Adipose tissue (tissue), 3 donors: Measurements from ENCODE around the gene CYB5D1. TPM values are rescaled to one million over a fixed set of nuclear protein-coding genes. Genes with fewer than 3 reads are reported as not detected.
"Not testable (repeated sequence)": the region's sequence is repeated elsewhere in the genome, so short reads cannot be mapped to it uniquely, and the experiment has no call there.

Experiments
- H3K27ac ChIP-seq: one replicate; pipeline ENCODE4 v1.5.1; 2013; ENCODE audit warnings: low read depth, low read length
- WGBS, 3 donors: extraction: QIAGEN DNeasy Blood & Tissue Kit; methylation state at CpG; one replicate each; pipeline ENCODE4 v1.1.7; 2013; 5-methylcytosine and 5-hydroxymethylcytosine counted together
- polyA plus RNA-seq, 3 donors: library from polyadenylated mRNA; stranded (reverse); fragments of 200-250 nt; gene quantifications; one replicate each; pipeline ENCODE4 v1.2.3, GENCODE V29; 2013
- donor health status: healthy with polysubstance abuse.
- donor health status: Bipolar disorder and iron deficiency.
- donor health status: healthy.

CYB5D1 gene
- polyA plus RNA-seq, 3 donors: 8.9 to 15.4 (median 11.2) TPM

DNA sequence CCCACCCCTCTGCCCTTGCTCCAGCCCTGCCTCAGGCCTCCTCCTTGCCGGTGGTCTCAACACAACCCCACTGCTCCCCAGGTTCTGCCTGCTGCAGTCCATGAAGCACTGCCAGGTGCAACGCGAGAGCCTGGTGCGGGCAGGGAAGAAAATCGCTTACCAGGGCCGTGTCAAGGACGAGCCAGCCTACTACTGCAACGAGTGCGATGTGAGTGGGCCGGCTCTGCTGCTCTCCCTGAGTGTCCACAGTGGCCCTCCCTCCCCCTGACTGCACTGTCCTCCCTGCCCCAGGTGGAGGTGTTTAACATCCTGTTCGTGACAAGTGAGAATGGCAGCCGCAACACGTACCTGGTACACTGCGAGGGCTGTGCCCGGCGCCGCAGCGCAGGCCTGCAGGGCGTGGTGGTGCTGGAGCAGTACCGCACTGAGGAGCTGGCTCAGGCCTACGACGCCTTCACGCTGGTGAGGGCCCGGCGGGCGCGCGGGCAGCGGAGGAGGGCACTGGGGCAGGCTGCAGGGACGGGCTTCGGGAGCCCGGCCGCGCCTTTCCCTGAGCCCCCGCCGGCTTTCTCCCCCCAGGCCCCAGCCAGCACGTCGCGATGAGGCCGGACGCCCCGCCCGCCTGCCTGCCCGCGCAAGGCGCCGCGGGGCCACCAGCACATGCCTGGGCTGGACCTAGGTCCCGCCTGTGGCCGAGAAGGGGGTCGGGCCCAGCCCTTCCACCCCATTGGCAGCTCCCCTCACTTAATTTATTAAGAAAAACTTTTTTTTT is 4.7 kb upstream of the CYB5D1 start:
- WGBS, 3 donors: 85 to 89% (median 88%) methylated on average over 42 to 51 of the region's 51 CpGs
- H3K27ac ChIP-seq: no peak overlapping the region

- 78 to 90% (median 86%) methylated on average over 21 of the region's 21 CpGs for WGBS, 3 donors
- no peak overlapping the region for H3K27ac ChIP-seq
Observed at GRCh38 chr17:7853691-7854038, 4.1 kb upstream of the CYB5D1 start.

DNA sequence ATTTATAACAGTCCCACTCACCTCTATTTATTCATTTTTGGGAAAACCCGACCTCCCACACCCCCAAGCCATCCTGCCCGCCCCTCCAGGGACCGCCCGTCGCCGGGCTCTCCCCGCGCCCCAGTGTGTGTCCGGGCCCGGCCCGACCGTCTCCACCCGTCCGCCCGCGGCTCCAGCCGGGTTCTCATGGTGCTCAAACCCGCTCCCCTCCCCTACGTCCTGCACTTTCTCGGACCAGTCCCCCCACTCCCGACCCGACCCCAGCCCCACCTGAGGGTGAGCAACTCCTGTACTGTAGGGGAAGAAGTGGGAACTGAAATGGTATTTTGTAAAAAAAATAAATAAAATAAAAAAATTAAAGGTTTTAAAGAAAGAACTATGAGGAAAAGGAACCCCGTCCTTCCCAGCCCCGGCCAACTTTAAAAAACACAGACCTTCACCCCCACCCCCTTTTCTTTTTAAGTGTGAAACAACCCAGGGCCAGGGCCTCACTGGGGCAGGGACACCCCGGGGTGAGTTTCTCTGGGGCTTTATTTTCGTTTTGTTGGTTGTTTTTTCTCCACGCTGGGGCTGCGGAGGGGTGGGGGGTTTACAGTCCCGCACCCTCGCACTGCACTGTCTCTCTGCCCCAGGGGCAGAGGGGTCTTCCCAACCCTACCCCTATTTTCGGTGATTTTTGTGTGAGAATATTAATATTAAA is 3.6 kb upstream of the CYB5D1 start:
- H3K27ac ChIP-seq: no peak overlapping the region
- 70 to 78% (median 75%) methylated on average over 31 of the region's 31 CpGs for WGBS, 3 donors

DNA sequence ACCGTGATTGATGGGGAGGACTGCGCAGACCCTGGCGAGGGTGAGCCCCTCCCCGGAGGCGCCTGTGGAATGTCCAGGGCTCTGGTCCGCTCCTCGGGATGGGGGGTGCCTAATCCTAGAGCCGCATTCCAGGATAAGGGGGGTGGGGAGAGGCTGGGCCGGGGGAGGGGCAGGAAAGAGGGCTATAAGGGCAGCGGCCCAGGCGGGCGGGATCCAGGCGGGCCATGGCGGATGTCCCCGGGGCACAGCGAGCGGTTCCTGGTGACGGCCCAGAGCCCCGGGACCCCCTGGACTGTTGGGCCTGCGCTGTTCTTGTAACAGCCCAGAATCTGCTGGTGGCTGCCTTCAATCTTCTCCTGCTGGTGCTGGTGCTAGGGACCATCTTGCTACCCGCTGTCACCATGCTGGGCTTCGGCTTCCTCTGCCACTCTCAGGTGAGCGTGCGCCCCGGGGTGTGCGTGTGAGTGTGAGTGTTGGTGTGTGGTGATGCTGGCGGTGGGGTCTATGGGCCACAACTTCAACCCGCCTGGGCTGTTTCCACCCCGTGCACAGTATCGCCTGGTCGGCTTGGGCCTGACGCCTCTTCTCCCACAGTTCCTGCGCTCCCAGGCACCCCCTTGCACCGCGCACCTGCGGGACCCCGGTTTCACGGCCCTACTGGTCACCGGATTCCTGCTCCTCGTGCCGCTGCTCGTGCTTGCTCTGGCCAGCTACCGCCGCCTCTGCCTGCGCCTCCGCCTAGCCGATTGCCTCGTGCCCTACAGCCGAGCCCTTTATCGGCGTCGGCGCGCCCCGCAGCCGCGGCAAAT is 2.7 kb upstream of the CYB5D1 start, which contains the start of gene TMEM88:
Gene TMEM88 (plus strand): TSS at position 216 of the 809 bp plus-strand sequence. CDS start 9 bp downstream, at position 225.
- 52 to 64% (median 61%) methylated on average over 54 to 57 of the region's 57 CpGs for WGBS, 3 donors
- no peak within 1 kb of the TSS for H3K27ac ChIP-seq

DNA sequence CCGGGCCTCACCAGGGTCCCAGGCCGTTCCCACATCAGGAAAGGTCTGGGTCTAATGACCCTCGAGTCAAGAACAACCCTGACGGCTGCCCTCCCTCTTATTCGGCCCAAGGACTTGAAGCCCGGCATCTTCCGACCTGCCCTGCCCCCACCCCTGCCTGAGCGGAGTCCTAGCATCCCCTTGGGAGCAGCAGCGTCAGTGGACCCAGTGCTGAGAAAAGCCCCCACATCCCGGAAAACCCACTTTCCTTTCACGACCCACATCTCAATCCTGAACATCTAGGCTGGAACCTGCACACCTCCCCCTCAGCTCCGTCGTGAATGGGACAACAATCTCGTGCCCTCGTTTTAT is 2.2 kb upstream of the CYB5D1 start:
- WGBS, 3 donors: 17 to 34% (median 22%) methylated on average over 15 of the region's 15 CpGs
- no peak overlapping the region for H3K27ac ChIP-seq

DNA sequence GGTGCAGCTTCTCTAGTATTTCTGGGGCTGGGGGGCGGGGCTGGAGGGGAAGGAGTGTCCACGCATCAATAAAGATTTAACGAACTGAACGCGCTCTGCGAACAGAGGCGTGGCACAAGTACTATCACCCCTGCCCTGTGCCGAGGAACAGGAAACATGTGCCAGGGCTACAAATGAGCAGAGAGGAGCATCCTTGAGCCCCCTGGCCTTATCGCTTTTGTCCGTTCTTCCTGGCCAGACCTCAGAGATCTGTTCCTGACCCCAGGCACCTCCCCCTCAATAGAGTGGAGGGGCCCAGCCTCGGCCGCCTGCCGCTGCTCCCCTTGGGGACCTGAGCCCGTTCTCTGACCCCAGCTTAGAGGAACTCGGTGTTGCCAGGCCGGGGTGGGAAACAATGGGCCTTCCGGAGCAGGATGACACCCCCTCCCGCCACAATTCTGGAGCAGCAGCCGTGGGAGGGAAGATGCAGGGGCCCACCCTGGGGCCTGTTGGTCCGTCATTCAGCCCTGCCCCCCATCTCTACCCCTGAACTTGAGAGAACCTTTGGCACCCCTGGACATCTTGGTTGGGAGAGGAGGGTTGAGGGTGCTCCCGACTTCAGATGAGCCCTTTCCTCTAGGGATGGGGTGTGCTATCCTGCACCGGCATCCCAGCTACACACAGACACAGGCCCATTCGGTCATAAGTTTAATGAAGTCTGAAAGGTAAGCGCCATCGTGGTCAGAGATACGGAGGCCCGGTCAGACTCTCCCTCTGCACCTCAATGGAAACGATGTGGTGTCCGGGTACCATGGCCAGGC is 1.6 kb upstream of the CYB5D1 start:
- peak overlapping the region; percentile 56 for H3K27ac ChIP-seq
- WGBS, 3 donors: 3 to 23% (median 4%) methylated on average over 29 of the region's 29 CpGs

- peak within 1 kb of the TSS; percentile 56 for H3K27ac ChIP-seq
- 0 to 1% (median 0%) methylated on average over 64 of the region's 64 CpGs for WGBS, 3 donors
Observed at GRCh38 chr17:7856811-7857712, 741 bp upstream of the CYB5D1 start, which contains the start of gene NAA38. TSS of gene NAA38 (minus strand) at chr17:7857559. CDS start at chr17:7857463, 96 bp downstream.

- H3K27ac ChIP-seq: peak overlapping the region; percentile 56
- WGBS, 3 donors: 18 to 48% (median 42%) methylated on average over 20 of the region's 20 CpGs
Observed at GRCh38 chr17:7858522-7858810, 663 bp downstream of the CYB5D1 start.

DNA sequence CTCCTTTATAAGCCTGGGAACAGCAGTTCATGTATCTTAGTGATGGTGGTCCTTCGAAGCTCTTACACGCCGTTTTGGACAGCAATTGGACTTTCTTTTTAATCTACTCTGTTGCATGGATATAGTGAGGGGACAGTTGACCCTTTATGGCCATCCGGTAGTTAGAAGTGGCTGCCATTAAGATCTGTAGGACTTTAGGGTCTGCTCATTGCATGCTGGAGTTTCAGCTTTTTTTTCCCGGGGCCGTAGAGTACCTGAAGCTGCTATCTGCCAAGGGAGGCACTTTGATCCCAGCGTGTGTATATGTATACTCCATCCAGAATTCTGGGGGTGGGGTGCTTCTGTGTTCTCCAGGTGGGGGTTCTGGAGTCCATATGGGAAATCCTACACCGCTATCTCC is 1.2 kb downstream of the CYB5D1 start:
- WGBS, 3 donors: 64 to 90% (median 87%) methylated on average over 8 of the region's 8 CpGs
- no peak overlapping the region for H3K27ac ChIP-seq

DNA sequence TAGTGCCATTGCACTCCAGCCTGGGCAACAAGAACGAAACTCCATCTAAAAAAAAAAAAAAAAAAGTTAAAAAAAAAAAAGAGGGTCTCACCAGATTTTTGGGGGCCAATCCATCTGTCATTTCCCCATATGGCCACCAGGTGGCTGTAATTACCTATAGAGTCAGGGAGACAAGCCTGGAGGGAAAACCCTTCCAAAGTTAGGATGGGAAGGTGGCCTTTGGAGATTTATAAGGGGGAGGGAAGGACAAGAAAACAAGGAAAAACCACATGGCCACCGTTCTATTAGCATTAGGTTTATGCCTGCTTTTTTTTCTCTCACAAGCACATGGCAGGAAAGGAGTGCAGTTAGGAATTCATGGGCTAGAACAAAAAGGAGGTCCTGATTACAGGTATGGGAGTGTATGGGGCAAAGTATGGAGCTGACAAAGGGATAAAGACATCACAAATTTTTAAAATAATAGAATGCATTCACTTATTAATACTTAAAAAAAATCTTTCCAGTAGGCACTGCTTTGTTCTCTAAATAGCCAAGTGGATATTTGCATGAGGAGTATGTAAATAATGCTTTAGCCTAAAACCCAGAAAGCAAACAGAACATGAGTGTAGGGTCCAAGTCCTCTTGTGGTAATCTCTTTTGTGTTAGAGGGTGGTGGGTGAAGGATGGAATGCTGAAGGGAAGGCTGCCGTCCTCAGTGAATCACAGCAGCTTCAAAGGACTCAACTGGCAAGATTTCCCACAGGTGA is 5.1 kb downstream of the CYB5D1 start:
- no peak overlapping the region for H3K27ac ChIP-seq
- 26 to 39% (median 35%) methylated on average over 3 of the region's 3 CpGs for WGBS, 3 donors

DNA sequence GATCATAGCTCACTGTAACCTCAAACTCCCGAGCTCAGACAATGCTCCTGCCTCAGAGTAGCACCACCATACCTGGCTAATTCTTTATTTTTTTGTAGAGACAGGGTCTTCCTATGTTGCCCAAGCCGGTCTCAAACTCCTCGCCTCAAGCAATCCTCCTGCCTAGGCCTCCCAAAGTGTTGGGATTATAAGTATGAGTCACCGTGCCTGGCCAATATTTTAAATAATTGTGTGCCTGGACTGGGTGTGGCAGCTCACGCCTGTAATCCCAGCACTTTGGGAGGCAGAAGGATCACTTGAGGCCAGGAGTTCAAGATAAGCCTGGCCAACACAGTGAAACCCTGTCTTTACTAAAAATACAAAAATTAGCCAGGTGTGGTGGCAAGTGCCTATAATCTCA is 6.6 kb downstream of the CYB5D1 start:
- 78 to 90% (median 81%) methylated on average over 5 of the region's 5 CpGs for WGBS, 3 donors
- not testable (repeated sequence) for H3K27ac ChIP-seq

DNA sequence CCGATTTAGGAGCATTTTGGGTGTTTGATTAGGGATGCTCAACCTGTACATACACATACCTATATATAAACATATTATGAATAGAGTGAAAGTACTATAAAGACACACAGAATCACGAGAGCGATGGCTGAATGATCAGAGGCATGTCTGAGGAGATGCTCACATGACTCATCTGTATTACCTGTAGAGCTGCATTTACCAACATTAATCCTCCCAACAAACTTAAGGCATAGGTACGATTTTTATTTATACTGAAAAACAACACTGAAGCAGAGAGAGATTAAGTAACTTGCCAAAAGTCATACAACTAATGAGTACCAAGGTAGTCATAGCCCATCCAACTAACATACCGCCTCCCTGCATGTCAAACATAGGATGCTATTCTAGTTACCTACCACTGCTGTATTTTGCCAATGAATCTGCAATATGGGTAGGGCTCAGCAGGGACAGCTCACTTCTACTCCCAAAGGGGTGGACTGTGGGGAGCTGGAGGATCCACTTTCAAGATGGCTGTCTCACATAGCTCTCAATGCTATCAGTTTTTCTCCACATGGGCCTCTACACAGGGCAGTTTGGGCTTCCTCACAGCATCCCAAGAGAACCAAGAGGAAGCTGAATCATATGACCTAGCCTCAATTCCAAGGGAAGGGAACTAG is 7.3 kb downstream of the CYB5D1 start:
- 89 to 95% (median 92%) methylated on average over 5 of the region's 5 CpGs for WGBS, 3 donors

GRCh38 chr17:7867881-7868329 is 10.1 kb downstream of the CYB5D1 start:
- WGBS, 3 donors: 45 to 65% (median 61%) methylated on average over 5 of the region's 5 CpGs
- no peak overlapping the region for H3K27ac ChIP-seq

More for the DNA sequence above, 7.3 kb downstream of the CYB5D1 start:
- H3K27ac ChIP-seq: no peak overlapping the region

- WGBS, 3 donors: 76 to 79% (median 77%) methylated on average over 4 of the region's 4 CpGs
Observed at GRCh38 chr17:7873051-7873450, 15.2 kb downstream of the CYB5D1 start.

GRCh38 chr17:7875804-7876370 is 18.1 kb downstream of the CYB5D1 start:
- 74 to 85% (median 78%) methylated on average over 2 of the region's 2 CpGs for whole genome bisulfite sequencing, 3 donors
- no peak overlapping the region for H3K27ac ChIP-seq

More at GRCh38 chr17:7873051-7873450, 15.2 kb downstream of the CYB5D1 start:
- H3K27ac ChIP-seq: no peak overlapping the region

DNA sequence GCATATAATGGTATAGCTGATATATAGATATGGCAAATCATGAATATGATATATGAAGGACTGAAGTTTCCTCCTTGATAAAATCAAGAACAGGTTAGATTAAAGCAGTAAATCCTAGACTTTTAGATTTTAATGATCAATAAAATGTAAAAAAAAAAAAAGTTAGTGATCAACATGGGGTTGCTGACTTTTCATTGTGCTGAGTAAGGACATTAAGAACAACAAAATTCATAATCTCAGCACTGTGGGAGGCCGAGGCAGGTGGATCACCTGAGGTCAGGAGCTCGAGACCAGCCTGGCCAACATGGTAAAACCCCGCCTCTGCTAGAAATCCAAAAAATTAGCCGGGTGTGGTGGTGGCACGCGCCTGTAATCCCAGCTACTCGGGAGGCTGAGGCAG is 20.4 kb downstream of the CYB5D1 start:
- WGBS, 3 donors: 79 to 94% (median 92%) methylated on average over 7 of the region's 7 CpGs

More for the DNA sequence above, 20.4 kb downstream of the CYB5D1 start:
- H3K27ac ChIP-seq: no peak overlapping the region
